HG03159 (cell line): ENCODE data around the gene SLK.

ENCODE experiments used
- ATAC-seq: cut with Tn5 transposase; IDR thresholded peaks from one replicate; pipeline ENCODE4 v1.9.1; 2021; ENCODE audit warnings: mild to moderate bottlenecking, moderate library complexity; ENCODE audit not compliant: unreplicated experiment

The SLK gene

GRCh38 chr10:104031631-104032030, 64.7 kb downstream of the SLK start:
- no peak for ATAC-seq

DNA sequence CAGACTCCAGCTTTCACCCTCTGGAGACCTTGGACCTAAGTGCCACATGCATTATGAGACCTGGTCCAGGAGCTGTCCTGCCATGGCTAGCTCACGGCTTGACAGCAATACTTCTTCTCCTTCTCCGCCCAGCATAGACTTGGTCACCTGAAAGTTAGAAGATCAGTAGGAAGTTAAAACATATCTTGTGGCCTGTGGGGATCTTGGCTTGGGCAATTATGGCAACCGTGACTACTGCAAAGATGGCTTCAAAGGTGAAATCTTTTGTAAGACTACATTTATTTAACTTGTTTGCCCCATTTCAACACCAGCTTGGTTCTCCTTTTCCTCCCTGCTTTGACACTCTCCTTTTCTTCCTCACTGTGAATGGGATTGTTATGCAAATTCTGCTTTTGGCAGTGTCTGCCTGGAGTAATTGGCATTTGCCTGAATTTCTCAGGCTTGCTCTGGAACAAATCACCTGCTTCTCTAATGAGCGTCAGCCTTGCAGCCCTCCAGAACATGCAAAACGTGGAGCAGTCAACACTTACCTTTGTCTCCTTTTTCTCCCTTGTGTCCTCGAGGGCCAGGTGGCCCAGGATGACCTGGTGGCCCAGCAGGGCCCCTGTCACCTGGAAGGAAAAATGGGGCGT, 65.3 kb downstream of the SLK start:
- ATAC-seq: no peak

DNA sequence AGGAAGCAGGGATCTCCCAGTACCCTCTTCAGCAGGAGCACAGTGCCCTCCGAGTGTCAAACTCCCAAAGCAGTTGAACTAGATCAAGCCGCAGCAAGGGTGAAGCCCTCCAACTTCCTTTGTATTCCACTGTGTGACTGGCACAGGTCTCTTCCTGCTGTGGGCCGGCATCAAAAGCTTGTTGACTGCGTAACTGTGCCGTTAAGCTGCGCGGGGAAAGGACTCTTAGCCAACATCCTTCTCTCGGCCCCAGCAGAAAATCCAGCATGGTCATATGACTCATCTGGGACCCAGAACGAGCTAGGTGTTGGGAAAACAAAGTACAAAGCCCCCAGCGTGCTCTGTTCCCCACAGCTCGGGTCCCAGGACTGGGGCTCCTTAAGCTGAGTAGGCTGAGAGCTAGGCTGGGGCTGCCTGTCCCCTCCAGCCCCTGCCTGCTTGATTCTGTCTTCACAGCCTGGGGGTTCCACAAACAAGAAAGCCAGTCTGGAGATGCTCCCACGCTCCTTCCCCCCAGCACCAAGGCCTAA, 66.5 kb downstream of the SLK start:
- no peak for ATAC-seq

- no peak for ATAC-seq
Observed at GRCh38 chr10:104033966-104034365, 67.0 kb downstream of the SLK start.

DNA sequence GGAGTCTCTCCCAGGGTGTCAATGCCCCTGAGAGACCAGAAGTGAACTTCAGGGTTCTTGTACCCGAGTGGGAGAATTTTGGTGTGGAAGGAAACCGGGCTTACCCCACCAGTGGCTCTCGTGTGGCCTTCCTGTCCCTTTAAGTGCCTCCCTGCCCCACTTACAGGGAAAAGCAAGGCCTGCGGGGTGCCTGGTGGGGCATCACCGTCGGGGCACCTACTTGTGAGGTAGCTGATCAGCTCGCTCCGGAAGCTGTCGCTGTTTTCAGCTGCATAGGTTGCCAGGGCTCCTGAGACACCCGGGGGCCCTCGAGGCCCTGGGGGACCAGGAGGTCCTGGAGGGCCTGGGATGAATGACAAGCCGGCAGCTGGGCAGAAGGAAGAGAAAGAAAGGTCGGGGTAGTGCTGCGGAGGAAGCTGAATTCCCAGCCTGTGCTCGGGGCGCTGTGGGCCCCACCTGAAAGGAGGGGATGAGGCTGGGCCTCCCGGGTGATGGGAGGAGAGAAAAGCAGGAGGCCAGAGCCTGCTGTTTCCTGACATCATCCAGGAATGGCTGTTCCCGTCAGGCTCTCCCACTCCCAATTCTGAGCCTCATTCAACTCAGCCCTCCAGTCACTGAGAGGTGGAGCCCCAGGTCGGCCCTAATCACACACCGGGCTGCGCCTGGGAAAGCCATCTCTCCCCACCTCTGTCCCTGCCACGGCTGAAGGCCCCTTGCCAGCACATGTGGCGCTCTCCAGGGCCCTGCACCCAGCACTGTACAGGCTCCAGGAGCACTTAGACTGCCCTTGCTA, 67.7 kb downstream of the SLK start:
- ATAC-seq: no peak

DNA sequence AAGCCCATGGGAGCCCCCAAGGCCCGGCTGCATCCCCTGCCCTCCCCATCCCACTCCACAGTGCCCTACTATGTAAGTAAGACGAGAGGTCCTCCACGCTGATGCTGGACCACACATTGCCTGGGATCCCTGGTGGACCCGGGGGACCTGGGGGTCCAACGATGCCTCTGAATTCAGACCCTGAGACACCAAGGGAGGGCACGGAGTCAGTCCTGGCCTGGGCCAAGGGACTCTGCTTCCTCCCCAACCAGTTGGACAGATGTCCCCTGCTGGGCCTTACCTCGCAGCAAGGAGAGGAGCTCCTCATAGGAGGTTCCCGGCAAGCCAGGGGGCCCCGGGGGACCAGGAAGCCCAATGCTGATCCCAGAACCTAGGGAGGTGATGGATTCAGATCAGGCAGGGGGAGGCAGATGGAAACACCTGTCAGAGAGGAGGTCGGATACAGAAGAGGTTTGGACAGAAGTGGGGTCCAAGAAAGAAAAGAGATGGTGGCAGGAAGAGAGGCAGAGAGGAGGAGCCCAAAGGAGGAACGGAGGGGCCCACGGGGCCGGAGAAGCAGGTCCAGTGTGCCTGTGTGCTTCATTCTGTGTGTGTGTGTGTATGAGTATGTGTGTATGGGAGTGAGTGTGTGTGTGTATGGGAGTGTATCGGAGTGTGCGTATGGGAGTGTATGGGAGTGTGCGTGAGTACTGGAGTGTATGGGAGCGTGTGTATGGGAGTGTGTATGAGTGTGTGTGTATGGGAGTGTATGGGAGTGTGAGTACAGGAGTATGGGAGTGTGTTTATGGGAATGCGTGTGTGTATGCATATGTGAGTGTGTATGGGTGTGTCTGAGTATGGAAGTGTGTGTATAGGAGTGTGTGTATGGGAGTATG, 68.5 kb downstream of the SLK start:
- ATAC-seq: no peak

DNA sequence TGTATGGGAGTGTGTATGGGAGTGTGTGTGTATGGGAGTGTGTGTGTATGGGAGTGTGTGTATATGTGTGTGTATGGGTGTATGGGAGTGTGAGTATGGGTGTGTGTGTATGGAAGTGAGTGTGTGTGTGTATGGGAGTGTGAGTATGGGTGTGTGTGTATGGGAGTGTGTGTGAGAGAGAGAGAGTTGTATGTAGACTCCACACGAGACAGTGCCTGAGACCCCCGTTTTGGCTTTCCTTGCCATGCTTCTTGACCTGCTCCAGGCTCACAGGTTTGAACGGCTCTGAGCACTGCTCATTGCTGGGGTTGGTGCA, 69.1 kb downstream of the SLK start:
- ATAC-seq: no peak

GRCh38 chr10:104036518-104037260, 69.7 kb downstream of the SLK start:
- no peak for ATAC-seq

- ATAC-seq: no peak
Observed at GRCh38 chr10:104037261-104037951, 70.5 kb downstream of the SLK start.

DNA sequence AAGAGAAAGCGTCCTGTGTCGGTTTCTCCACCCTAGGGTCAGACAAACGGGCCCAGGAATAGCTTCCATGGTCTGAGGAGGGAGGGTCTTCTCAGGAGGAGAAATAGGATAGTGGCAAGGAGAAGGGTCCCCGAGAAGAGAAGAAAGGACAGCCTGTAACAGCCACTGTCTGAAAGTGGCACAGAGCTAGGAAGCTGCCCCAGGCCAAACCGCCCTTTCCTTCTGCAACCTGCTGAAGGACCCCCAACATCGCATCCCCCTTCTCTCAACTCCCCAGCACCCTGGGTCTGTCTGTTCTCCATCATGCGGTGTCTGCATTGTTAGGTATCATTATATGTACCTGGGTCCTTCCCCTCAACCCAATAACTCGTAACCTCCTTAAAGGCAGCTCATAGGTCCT, 71.6 kb downstream of the SLK start:
- ATAC-seq: no peak

- ATAC-seq: no peak
Observed at GRCh38 chr10:104038958-104039752, 72.2 kb downstream of the SLK start.

GRCh38 chr10:104040382-104040781, 73.4 kb downstream of the SLK start:
- no peak for ATAC-seq

DNA sequence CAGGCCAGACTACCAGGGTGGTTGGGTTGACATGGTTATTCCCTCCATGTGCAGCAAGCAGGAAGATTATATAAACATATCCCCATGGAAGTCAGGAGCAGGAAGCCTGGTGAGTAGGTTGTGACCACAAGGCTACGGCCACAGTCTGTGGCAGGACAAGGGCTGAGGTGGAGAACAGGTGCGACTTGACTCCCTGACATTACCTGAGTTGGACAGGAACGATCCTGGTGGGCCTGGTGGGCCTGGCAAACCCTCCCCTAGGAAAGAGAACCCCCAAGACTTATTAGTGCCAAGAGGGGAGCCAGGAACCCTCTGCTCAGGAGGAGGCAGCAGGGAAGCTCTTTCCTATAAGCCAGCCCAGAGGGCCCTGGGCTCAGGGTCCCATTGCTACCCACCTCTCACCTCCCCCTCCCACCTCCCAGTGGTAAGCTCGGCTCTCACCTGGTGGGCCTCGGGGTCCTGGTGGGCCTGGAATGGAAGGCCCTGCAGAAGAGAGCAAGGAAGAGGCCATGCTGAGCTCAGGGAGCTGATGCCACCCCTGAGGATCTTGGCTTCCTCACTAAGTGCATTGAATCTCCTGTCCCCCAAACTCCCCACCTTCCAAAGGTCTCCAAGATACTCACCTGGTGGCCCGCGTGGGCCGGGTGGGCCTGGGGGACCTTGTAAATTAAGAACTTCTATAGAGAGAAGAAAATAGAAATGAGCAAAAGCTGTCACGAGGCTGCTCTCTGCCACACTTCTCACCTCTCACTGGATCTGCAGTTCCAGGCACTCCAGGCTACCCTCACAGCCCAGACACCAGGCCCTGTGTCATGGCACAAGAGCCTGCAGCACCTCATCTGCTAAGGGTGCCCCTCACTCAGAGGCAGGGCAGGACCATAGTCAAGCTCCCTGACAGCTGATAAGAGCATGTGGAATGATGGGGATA, 74.2 kb downstream of the SLK start:
- no peak for ATAC-seq

GRCh38 chr10:104041891-104042535, 75.1 kb downstream of the SLK start:
- ATAC-seq: no peak

GRCh38 chr10:104043185-104043830, 76.4 kb downstream of the SLK start:
- ATAC-seq: no peak

DNA sequence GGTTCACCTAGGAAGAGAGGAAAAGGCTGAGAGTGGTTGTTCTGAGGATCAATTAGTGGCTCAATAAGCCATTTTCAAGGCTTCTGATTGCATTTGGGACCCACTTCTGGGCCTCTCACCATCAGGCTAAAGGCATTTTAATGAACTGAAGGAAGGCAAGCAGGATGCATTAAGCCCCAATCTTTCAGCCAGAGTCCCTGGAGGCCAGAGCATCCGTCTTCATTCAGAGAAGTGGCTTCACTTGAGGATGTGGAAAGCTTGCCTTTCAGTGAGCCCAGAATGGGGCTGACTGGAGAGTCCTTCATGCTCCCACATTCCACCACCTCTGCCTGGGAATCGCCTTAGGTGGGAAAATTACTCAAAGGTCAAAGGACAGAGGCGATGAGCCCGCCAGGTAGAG, 76.9 kb downstream of the SLK start:
- no peak for ATAC-seq
